Occipital lobe (tissue), 3 donors: ENCODE data around the gene DDHD1. TPM values are rescaled to one million over a fixed set of nuclear protein-coding genes. Genes with fewer than 3 reads are reported as not detected.

Experiments used
- DNase-seq: peaks from one replicate; lab custom pipeline; 2025; lab: John Stamatoyannopoulos, UW
- small RNA-seq: library from RNA; depleted of rRNA; stranded (forward); fragments of <200 nt; gene quantifications from one replicate; pipeline ENCODE3, GENCODE V24; 2014
- total RNA-seq: library from RNA; depleted of rRNA; stranded (reverse); fragments of >200 nt; gene quantifications from one replicate; pipeline ENCODE4 v1.2.3, GENCODE V29; 2014

Gene DDHD1
- total RNA-seq, 1 donor from 2014 or later, result 59.4 TPM

- DNase-seq, result no peak
Measured at GRCh38 chr14:52995998-52996397, 157.1 kb downstream of the DDHD1 start.

- no peak for DNase-seq
Measured at GRCh38 chr14:52992236-52992870, 160.8 kb downstream of the DDHD1 start.

- DNase-seq, result no peak
Measured at GRCh38 chr14:52988139-52988538, 165.0 kb downstream of the DDHD1 start.

GRCh38 chr14:52987514-52987913, 165.6 kb downstream of the DDHD1 start:
- no peak for DNase-seq

- no peak for DNase-seq
Measured at GRCh38 chr14:52987042-52987441, 166.1 kb downstream of the DDHD1 start.

Small RNA genes lying within 50 kb of the gene (small RNA-seq; reads per million reads assigned to genes)
- gene AL352979.1, result not detected

Other genes with a start within 250 kb of the DDHD1 start
- 124 TPM for gene FERMT2, start 202.3 kb downstream of the DDHD1 start, total RNA-seq